Osteocyte (in vitro differentiated cells): ENCODE data around the gene ZRANB1. TPM values are rescaled to one million over a fixed set of nuclear protein-coding genes. Genes with fewer than 3 reads are reported as not detected.

Source experiments
- DNase-seq: peaks from one replicate; pipeline ENCODE4 v3.0.0; 2021; ENCODE audit warnings: mixed read lengths; ENCODE audit not compliant: unreplicated experiment; ENCODE audit errors: extremely low spot score
- H3K27ac Mint-ChIP-seq: one replicate; pipeline ENCODE4 v1.8.0; 2021; ENCODE audit warnings: mild to moderate bottlenecking, mixed read lengths; ENCODE audit not compliant: unreplicated experiment
- H3K27me3 Mint-ChIP-seq: one replicate; pipeline ENCODE4 v1.8.0; 2021; ENCODE audit warnings: mixed read lengths; ENCODE audit not compliant: unreplicated experiment
- H3K36me3 Mint-ChIP-seq: one replicate; pipeline ENCODE4 v1.8.0; 2021; ENCODE audit warnings: mixed read lengths; ENCODE audit not compliant: unreplicated experiment
- H3K4me1 Mint-ChIP-seq: one replicate; pipeline ENCODE4 v1.8.0; 2021; ENCODE audit warnings: mixed read lengths; ENCODE audit not compliant: unreplicated experiment
- H3K4me3 Mint-ChIP-seq: one replicate; pipeline ENCODE4 v1.8.0; 2021; ENCODE audit warnings: mild to moderate bottlenecking, moderate library complexity, mixed read lengths; ENCODE audit not compliant: unreplicated experiment
- H3K9me3 Mint-ChIP-seq: one replicate; pipeline ENCODE4 v1.8.0; 2021; ENCODE audit warnings: mixed read lengths; ENCODE audit not compliant: unreplicated experiment
- total RNA-seq: library from RNA; stranded (reverse); gene quantifications from 2 replicates; pipeline ENCODE4 v1.2.1, GENCODE V29; 2021
- TF ChIP-seq, protein P1 (sequence below): fragments of 200-600 bp; sonication (generic); IDR thresholded peaks from 2 replicates; pipeline ENCODE4 v1.5.0; 2021; ENCODE audit warnings: antibody characterized with exemption, mild to moderate bottlenecking, moderate library complexity

Gene ZRANB1
- total RNA-seq, 1 donor from 2014 or later: 26.8 TPM

DNA sequence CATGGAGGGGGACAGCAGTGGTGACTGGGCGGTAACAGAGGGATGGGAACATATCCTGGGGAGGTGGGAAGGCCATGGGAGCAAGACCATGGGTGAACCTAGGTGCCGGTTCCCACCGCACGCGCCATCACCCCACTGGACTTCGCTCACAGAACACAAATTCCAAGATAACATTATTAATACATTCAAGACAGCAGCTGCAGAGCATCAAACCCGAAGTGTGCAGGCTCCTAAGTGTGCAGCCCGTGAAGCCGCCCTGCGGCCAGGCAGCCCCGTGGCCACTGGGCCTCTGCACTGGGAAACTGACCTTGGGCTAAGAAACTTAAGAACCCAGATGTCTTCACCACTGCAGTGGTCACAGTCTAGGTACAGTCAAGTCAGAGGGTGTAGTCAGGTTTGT, 42.8 kb upstream of the ZRANB1 start:
- Mint-ChIP-seq H3K9me3 (no peaks in the 10 kb centered on the region), H3K4me3 (no peak overlapping the region), H3K27ac (no peak overlapping the region), H3K36me3 (no peaks in the 10 kb centered on the region), H3K27me3 (peaks cover 3% of the 10 kb centered on the region), H3K4me1 (peaks cover 3% of the 10 kb centered on the region)
- DNase-seq: no peak
- TF ChIP-seq, protein P1, sequence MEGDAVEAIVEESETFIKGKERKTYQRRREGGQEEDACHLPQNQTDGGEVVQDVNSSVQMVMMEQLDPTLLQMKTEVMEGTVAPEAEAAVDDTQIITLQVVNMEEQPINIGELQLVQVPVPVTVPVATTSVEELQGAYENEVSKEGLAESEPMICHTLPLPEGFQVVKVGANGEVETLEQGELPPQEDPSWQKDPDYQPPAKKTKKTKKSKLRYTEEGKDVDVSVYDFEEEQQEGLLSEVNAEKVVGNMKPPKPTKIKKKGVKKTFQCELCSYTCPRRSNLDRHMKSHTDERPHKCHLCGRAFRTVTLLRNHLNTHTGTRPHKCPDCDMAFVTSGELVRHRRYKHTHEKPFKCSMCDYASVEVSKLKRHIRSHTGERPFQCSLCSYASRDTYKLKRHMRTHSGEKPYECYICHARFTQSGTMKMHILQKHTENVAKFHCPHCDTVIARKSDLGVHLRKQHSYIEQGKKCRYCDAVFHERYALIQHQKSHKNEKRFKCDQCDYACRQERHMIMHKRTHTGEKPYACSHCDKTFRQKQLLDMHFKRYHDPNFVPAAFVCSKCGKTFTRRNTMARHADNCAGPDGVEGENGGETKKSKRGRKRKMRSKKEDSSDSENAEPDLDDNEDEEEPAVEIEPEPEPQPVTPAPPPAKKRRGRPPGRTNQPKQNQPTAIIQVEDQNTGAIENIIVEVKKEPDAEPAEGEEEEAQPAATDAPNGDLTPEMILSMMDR: no peak

DNA sequence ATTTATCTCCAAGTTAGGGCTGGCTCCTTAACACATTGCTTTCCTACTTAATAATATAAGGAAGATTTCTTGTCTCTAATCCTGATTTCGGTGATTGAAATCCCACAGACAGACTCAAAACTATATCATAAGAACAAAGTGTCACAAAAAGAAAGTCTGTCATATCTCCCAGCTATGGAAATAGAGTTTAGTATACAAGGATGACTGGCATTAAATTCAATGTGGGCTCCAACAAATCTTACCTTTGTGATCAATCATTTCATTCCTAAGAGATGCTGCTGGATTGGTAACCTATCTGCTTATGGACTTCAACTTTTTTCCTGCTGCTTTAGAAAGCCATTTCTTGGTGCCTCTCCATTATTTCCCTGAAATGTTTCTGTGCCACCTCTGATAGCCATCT, 39.5 kb upstream of the ZRANB1 start:
- H3K4me3 Mint-ChIP-seq: no peak overlapping the region
- H3K27ac Mint-ChIP-seq: no peak overlapping the region
- TF ChIP-seq, protein P1: no peak
- no peak for DNase-seq
- H3K4me1 Mint-ChIP-seq: peaks cover 15% of the 10 kb centered on the region
- H3K9me3 Mint-ChIP-seq: no peaks in the 10 kb centered on the region
- H3K27me3 Mint-ChIP-seq: peaks cover 3% of the 10 kb centered on the region
- no peaks in the 10 kb centered on the region for H3K36me3 Mint-ChIP-seq

DNA sequence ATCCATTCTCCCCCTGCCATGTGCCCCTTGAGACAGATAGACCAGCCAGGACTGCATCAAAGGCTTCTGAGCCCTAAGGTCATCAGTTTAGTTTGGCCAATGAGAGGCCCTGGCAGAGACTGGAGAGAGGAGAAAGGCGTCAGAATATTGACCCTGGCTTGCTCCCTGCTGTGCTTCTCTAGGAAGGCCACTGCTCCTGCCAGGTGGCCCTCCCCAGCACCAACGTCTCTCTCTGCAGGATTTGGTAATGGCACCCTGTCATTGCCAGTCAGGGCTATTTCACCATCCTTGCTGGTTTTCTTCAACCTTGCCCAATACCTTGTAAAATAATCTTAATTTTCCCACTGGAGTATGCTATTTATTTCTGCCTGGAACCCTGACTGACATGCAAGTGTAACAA, 38.8 kb upstream of the ZRANB1 start:
- TF ChIP-seq, protein P1: no peak
- no peaks in the 10 kb centered on the region for H3K27me3 Mint-ChIP-seq
- DNase-seq: no peak
- no peaks in the 10 kb centered on the region for H3K36me3 Mint-ChIP-seq
- no peak overlapping the region for H3K27ac Mint-ChIP-seq
- no peak overlapping the region for H3K4me3 Mint-ChIP-seq
- no peaks in the 10 kb centered on the region for H3K9me3 Mint-ChIP-seq
- peaks cover 15% of the 10 kb centered on the region for H3K4me1 Mint-ChIP-seq

DNA sequence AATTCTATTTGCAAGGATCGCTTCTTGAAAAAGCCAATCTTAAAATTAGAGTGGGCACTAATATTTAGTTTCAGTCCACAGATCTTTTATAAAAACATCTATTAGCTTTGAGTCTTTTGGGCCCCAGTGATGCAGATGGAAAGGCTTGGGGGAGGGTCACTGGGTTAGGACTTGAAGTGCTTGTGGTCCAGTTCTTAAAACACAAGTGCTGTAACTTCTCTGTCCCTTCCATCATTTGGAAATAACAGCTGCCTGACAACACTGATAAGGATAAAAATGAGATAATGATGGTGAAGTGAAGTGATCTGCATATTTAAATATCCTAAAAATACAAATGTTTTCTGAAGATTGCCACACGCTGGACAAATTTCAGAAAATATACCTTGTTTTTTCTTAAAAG, 37.1 kb upstream of the ZRANB1 start:
- Mint-ChIP-seq H3K27me3 (no peaks in the 10 kb centered on the region), H3K4me1 (peaks cover 15% of the 10 kb centered on the region), H3K4me3 (no peak overlapping the region), H3K9me3 (no peaks in the 10 kb centered on the region), H3K36me3 (no peaks in the 10 kb centered on the region), H3K27ac (no peak overlapping the region)
- DNase-seq: no peak
- TF ChIP-seq, protein P1: no peak

DNA sequence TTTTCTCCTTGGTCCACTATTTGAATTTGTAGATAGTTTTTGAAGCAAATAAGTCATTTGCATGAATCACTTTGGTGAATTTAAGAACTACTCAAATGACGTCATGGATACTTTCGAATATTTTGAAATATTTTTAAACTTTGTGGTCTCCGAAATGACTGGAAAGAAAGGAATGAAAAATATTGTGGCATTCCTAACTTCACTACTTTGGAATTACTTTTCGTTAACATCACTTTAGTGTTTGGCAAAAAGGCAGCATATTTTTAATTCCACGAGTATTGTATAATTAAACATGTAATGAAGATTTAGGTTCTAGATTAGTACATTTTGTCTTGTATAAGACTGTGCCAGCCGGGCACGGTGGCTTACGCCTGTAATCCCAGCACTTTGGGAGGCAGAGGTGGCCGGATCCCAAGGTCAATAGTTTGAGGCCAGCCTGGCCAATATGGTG, 35.3 kb upstream of the ZRANB1 start:
- TF ChIP-seq, protein P1: no peak
- peak overlapping the region; percentile 32 for H3K27ac Mint-ChIP-seq
- H3K27me3 Mint-ChIP-seq: no peaks in the 10 kb centered on the region
- H3K4me1 Mint-ChIP-seq: peaks cover 20% of the 10 kb centered on the region
- peak overlapping the region; percentile 7 for H3K4me3 Mint-ChIP-seq
- DNase-seq: no peak
- H3K9me3 Mint-ChIP-seq: no peaks in the 10 kb centered on the region
- no peaks in the 10 kb centered on the region for H3K36me3 Mint-ChIP-seq
